Measurements from ENCODE around the gene BBS12.

GRCh38 chr4:122718281-122718680 lies 14.2 kb upstream of the BBS12 start:
- TF ChIP-seq, protein P1, sequence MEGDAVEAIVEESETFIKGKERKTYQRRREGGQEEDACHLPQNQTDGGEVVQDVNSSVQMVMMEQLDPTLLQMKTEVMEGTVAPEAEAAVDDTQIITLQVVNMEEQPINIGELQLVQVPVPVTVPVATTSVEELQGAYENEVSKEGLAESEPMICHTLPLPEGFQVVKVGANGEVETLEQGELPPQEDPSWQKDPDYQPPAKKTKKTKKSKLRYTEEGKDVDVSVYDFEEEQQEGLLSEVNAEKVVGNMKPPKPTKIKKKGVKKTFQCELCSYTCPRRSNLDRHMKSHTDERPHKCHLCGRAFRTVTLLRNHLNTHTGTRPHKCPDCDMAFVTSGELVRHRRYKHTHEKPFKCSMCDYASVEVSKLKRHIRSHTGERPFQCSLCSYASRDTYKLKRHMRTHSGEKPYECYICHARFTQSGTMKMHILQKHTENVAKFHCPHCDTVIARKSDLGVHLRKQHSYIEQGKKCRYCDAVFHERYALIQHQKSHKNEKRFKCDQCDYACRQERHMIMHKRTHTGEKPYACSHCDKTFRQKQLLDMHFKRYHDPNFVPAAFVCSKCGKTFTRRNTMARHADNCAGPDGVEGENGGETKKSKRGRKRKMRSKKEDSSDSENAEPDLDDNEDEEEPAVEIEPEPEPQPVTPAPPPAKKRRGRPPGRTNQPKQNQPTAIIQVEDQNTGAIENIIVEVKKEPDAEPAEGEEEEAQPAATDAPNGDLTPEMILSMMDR (IDR thresholded peaks at IDR 0.05): no peak
- TF ChIP-seq POLR2AphosphoS5 (IDR thresholded peaks at IDR 0.05; ENCODE audit: low read depth, low read length) (no peak), TCF7L2 (IDR thresholded peaks at IDR 0.05; ENCODE audit: low read depth, low read length) (no peak)

All from Panc1 (cell line).